ENCODE results near the gene MAP2.
"Not testable (repeated sequence)": the region's sequence is repeated elsewhere in the genome, so short reads cannot be mapped to it uniquely, and the experiment has no call there.

Gene MAP2

GRCh38 chr2:209476367-209477208 is 52.7 kb downstream of the MAP2 start:
- no peak for DNase-seq

DNA sequence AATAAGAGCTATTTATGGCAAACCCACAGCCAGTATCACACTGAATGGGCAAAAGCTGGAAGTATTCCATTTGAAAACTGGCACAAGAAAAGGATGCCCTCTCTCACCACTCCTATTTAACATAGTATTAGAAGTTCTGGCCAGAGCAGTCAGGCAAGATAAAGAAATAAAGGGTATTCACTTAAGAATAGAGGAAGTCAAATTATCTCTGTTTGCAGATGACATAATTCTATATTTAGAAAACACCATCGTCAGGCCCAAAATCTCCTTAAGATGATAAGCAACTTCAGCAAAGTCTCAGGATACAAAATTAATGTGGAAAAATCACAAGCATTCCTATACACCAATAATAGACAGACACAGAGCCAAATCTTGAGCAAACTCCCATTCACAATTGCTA is 68.4 kb downstream of the MAP2 start:
- not testable (repeated sequence) for DNase-seq

GRCh38 chr2:209495068-209495620 is 71.3 kb downstream of the MAP2 start:
- DNase-seq, result not testable (repeated sequence)

DNA sequence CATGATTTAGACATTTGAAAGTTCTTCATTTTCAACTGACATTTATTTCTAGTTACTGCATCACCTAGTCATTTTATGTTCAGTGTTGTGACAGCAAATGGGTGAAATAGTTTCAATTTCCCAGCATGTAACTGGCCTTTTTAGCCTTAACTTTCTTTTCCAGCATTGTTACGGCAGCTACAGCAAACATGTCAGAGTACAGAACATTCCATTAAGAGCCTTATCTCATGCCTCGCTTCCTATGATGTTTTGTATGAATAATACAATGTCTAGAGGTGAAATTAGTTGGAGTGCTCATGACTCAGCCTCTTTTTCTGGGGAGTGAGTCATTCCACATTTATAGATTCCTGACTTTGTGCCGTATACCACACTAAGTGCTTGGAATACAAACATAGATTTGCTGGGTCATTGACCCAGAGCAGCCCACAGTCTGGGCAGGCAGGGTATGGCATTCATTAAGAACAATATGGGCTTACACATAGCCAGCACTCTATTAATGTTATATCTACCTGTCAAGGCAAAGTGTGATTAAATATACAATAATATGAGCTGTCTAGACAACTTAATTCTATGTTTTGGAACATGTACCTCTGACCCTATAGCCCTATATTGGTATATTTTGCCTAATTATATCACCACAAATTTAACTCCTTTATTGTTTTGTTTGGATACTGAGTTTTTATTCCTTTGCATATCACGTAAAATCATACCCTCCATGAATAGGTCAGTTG is 72.2 kb downstream of the MAP2 start:
- peak; percentile 67 to 90 for DNase-seq

DNA sequence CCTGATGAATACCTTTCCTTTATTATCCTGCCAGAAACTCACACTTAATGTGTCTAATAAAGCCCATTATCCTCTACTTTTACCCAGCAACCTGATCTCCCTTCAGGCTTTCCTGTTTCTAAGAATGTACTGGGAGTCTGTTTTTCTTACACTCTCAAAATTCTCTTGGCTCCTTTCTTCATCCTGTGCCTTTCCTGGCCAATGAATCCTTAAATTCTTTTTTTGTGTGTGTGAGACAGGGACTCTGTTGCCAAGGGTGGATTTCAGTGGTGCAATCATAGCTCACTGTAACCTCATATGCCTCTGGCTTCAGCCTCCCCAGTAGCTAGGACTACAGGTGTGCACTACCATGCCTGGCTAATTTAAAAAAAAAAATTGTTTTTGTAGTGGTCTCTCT is 72.7 kb downstream of the MAP2 start:
- no peak for DNase-seq

GRCh38 chr2:209498614-209499013 is 74.8 kb downstream of the MAP2 start:
- no peak for DNase-seq

GRCh38 chr2:209499069-209499468 is 75.2 kb downstream of the MAP2 start:
- DNase-seq, result no peak

- no peak for DNase-seq
Observed at GRCh38 chr2:209501579-209501978, 77.7 kb downstream of the MAP2 start.

- DNase-seq, result no peak
Observed at GRCh38 chr2:209505410-209505809, 81.6 kb downstream of the MAP2 start.

DNA sequence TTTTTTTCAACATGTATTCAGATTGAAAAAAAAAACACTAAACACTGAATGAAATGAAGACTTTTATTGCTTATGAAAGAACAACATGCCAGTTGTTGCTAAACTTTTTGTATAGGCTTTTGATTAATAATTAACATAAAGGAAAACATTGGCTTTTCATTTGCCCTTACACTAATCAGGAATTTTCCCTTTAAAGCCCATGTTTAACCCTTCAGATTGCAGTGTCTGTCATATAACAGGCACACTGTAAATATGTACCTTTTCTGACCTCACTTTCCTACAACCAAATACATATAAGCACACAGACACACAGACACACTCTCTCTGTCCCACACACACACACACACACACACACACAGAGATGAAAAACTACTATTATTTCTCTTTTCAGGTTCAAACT is 84.4 kb downstream of the MAP2 start:
- no peak for DNase-seq

GRCh38 chr2:209511637-209512036 is 87.8 kb downstream of the MAP2 start:
- no peak for DNase-seq

DNA sequence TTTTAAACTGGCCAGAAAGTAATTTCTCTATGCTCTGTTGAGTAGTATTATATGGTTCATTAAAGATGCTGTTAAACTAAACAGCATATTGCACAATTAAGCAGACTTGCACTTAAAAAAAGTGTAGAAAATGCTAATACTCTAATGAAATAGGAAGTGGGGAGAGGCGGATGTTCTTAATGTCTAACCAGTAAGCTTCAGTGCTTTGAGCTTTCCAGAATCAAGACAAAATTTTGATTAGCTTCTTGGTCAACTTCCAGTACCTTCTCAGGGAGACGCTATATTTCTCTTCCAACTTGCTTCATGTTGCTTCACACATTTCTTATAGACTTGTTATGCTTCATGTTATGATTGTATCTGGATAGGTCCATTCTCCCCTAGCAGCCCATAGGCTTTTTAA is 89.1 kb downstream of the MAP2 start:
- no peak for DNase-seq

- DNase-seq, result no peak
Observed at GRCh38 chr2:209517436-209517835, 93.6 kb downstream of the MAP2 start.

DNA sequence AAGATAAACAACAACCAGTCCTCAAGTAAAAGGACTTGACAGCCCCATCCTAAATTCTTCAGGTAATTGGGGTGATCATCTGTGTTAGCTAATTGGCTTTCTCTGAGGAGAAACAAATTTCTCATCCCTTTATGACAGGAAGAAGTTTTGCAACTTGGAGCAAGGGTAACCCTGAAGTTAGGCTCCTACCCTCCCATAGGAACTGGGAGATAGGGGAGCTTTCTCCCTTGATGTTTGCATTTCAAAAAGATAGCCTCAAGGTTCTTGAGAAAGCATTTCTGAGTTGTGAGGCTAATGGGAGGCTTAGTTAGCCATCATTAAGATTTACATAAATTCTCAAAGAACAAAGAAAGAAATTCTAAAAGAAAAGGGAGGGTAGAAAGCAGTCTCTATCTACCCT is 95.4 kb downstream of the MAP2 start:
- no peak for DNase-seq

DNA sequence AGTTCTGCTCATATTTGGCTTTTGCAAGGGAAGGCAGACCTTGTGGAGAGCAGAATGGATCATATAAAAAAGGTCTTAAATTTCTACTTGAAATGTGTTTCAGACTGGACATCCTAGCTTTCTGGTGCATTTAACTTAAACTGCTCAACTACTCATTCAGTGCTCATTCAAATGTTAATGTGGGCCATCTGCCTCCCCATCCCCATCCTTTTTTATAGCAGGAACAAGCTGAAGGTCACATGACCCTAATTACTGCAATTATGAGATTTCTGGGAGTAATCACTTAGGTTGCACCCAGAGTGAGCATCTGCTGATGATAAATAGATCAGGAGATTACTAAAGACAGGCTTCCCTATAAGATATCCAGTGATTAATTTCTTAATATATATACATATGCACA is 96.1 kb downstream of the MAP2 start:
- no peak for DNase-seq

DNA sequence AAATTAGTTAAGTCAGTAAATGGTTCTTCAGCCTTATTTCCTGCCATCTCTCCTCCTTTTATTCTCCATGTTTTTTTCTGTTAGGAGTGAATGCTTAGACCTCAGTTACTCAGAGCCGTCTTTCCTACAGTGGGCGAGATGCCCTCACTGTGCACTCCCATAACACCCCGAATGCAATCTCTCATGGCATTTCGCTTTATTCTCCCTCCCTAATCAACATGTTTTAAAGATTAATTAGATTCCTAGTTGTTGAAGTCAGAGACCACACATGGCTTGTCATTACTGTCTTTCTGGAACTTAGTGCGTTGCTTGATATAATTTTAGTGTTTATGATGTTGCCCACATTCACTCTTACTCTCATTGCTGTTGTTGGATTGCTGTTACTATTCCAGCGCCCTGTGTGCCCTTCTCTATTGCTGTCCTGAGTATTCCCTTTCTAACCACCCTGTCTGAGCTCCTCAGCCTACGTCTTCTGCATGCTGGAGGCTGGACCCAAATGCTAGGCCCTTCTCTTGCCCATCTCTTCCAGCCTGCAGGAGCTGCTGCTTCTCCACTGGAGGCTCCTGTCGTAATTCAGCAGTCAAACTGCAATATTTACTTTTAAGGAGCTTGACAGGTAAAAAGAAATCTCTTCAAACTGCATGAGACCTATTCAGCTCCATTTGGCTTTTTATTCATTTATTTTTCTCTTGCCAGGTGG is 99.3 kb downstream of the MAP2 start:
- DNase-seq, result no peak

DNA sequence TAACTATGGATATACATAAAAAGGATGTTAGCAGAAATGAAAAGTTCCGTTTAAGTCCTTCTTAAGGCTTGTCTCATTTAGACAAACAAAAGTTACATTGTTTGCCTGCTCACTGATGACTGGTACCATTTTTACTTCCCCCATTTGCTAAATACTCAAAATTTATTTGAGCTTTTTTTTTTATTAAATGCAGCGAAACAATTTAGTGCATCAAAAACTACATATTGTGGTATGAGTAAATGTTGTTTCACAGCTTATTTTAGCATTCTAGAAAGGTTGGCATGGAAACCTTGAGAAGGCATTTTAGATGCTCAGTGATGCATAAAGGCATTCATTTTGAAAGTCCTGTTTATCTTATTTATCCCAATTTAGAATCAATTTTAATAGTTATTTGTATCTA is 100.0 kb downstream of the MAP2 start:
- DNase-seq, result no peak

GRCh38 chr2:209525331-209525730 is 101.5 kb downstream of the MAP2 start:
- no peak for DNase-seq

DNA sequence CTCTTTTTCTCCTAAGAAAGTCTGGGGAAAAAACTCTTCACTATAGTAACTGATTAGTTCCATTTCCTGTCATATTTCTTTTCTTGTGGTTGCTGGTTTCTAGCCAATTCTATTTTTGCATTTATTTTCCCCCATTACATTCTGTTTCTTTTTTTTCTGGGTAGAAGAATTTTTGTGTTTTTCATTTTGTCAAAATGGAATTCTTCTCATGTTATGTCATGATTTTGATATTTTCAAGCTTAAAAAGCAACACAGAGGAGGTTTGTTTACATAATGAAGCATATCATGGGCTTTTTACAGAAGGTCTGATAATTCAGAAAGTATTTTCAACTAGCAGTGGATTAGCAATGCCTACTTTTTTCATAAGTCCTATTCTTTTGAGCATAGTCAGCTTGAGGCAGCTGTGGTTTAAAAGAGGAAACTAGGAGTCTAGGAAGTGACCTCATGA is 102.0 kb downstream of the MAP2 start:
- no peak for DNase-seq

DNA sequence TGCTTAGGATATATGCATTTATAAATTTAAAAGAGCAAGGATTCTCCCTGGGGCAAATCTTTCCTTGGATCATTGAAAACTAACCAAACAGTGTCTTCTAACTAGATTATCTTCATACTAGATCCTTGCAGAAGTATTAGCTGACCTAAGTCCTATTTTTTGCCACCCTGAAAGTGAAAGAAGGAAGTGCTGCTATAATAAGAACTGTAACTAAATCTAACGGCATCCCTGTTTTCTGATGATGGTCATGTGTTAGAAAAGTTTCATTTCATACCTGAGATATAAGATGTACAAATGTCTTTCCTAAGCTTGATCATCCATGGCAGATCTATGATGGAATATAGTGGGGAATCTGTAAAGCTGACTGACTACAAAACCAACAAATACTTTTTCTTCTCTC is 102.7 kb downstream of the MAP2 start:
- no peak for DNase-seq

- DNase-seq, result no peak
Observed at GRCh38 chr2:209529579-209529978, 105.7 kb downstream of the MAP2 start.

DNA sequence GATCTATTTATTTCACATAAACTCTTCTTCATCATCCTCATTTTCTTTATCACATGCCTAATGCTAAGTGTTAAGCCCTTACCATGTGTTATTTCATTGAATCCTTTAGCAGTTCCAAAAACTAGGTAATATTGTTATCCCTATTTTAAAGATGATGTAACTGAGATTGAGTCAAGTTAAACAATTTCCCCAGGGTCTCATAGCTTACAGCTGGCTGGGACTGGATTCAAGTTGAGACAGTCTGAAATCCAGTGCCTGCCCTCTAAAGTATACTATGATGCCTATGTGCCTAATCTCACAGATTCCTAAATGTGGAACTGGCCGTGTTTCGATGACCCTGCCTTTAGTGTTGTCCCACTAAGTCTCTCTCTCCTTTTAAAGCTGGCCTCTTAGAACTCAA is 108.5 kb downstream of the MAP2 start:
- DNase-seq, result no peak

DNA sequence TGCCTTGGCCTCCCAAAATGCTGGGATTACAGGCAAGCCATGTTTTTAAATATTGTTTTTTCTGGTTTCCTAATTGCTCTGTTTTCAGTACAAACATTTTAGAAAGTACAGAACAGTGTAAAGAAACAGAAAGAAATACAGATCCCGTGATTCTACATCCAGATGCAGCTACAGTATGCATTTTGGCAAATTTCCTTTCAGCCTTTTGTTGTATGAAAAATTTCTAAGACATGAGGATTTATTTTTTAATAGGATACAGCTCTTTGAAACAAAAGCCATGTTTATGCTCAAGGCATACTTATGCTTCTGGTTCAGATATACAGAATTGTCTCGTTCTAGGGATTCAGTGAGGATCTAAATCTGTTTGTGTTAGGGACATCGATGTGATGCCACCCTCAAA is 109.5 kb downstream of the MAP2 start:
- DNase-seq, result no peak

Measured in SW 1271 (cell line).